Measurements from ENCODE around the gene BMPER. TPM values are rescaled to one million over a fixed set of nuclear protein-coding genes. Genes with fewer than 3 reads are reported as not detected.
A peak's percentile ranks its signal among the peaks of the same experiment; 100 is the strongest.

Gene BMPER
- total and polyA plus RNA-seq, 8 donors: 7.4 to 47.7 (median 39.6) TPM

- H3K27ac ChIP-seq: no peak overlapping the region
- H3K27me3 ChIP-seq: no peaks in the 10 kb centered on the region
- no peak overlapping the region for H3K4me3 ChIP-seq
- no peak for TF ChIP-seq CTCF (IDR thresholded peaks at IDR 0.05)
- DNase-seq (peak in 1 of 4 donors; percentile 57), ATAC-seq (no peak)
- H3K9me3 ChIP-seq: no peaks in the 10 kb centered on the region
- intact Hi-C loops (cut with DNase I): no loop called here
- no peaks in the 10 kb centered on the region for H3K36me3 ChIP-seq
- no peaks in the 10 kb centered on the region for H3K4me1 ChIP-seq
Measured at GRCh38 chr7:33886149-33886623, 19.2 kb upstream of the BMPER start.

- no peak for TF ChIP-seq CTCF (IDR thresholded peaks at IDR 0.05)
- Histone ChIP-seq H3K4me3 (no peak overlapping the region), H3K27me3 (no peaks in the 10 kb centered on the region), H3K36me3 (no peaks in the 10 kb centered on the region), H3K27ac (no peak overlapping the region), H3K9me3 (no peaks in the 10 kb centered on the region), H3K4me1 (no peaks in the 10 kb centered on the region)
- DNase-seq (no peak), ATAC-seq (no peak)
- intact Hi-C loops (cut with DNase I): no loop called here
Measured at GRCh38 chr7:33887266-33887975, 17.9 kb upstream of the BMPER start.

- Histone ChIP-seq H3K4me3 (no peak overlapping the region), H3K27ac (no peak overlapping the region), H3K27me3 (no peaks in the 10 kb centered on the region), H3K4me1 (no peaks in the 10 kb centered on the region), H3K9me3 (no peaks in the 10 kb centered on the region), H3K36me3 (no peaks in the 10 kb centered on the region)
- DNase-seq: no peak
- intact Hi-C loops (cut with DNase I): no loop called here
- TF ChIP-seq CTCF (IDR thresholded peaks at IDR 0.05): no peak
- no peak for ATAC-seq
Measured at GRCh38 chr7:33888166-33888565, 17.2 kb upstream of the BMPER start.

GRCh38 chr7:33892945-33893344, 12.4 kb upstream of the BMPER start:
- Histone ChIP-seq H3K4me3 (no peak overlapping the region), H3K36me3 (no peaks in the 10 kb centered on the region), H3K4me1 (peaks cover 3% of the 10 kb centered on the region in 2 donors), H3K27ac (no peak overlapping the region), H3K9me3 (no peaks in the 10 kb centered on the region), H3K27me3 (no peaks in the 10 kb centered on the region)
- TF ChIP-seq CTCF (IDR thresholded peaks at IDR 0.05): no peak
- intact Hi-C loops (cut with DNase I): loop anchor here in 1 of 2 donors (10.0 kb wide), 1 partner anchor 138 kb away; no protein-coding TSS in a partner anchor
- DNase-seq: no peak
- no peak for ATAC-seq

GRCh38 chr7:33893377-33893776, 12.0 kb upstream of the BMPER start:
- TF ChIP-seq CTCF (IDR thresholded peaks at IDR 0.05): no peak
- Histone ChIP-seq H3K4me3 (no peak overlapping the region), H3K27me3 (no peaks in the 10 kb centered on the region), H3K27ac (no peak overlapping the region), H3K4me1 (peaks cover 3% of the 10 kb centered on the region in 2 donors), H3K9me3 (no peaks in the 10 kb centered on the region), H3K36me3 (no peaks in the 10 kb centered on the region)
- intact Hi-C loops (cut with DNase I): loop anchor here in 1 of 2 donors (10.0 kb wide), 1 partner anchor 139 kb away; no protein-coding TSS in a partner anchor
- DNase-seq (peak in 1 of 4 donors; percentile 63), ATAC-seq (peak; percentile 83)

Data from left lung (tissue), 10 donors.